SK-MEL-5 (cell line): ENCODE data around the gene CXCL14. TPM values are rescaled to one million over a fixed set of nuclear protein-coding genes. Genes with fewer than 3 reads are reported as not detected.

Experiments used
- DNase-seq: peaks from one replicate; pipeline ENCODE4 v3.0.0-alpha.2; 2016; ENCODE audit warnings: low read depth, low spot score
- in situ Hi-C: cut with HindIII; loops from 2 replicates; pipeline ENCODE4 v1.10.0; 2016; ENCODE audit warnings: low sequenced_read_pairs, high pct_unique_total_duplicates, low pct_unique_long_range_greater_than_20kb
- polyA plus RNA-seq, 2 experiments: library from polyadenylated mRNA; depleted of rRNA; stranded (reverse); fragments of >200 nt; gene quantifications; 2 replicates each; pipeline ENCODE4 v1.2.3, GENCODE V29; 2015
- total RNA-seq: library from RNA; depleted of rRNA; stranded (reverse); fragments of >200 nt; shearing (Covaris generic); gene quantifications from 2 replicates; pipeline ENCODE4 v1.2.3, GENCODE V29; 2014; rRNA removed

CXCL14 gene
- not detected in 2 replicates for total RNA-seq
- 0.08 TPM in 1 of 2 replicates, not detected in the other for polyA plus RNA-seq (2015; cell fraction: cytosol; rRNA removed)
- not detected in 2 replicates for polyA plus RNA-seq (2015; cell fraction: nucleus; rRNA removed)

GRCh38 chr5:135578685-135579341 is at the start of gene CXCL14:
Gene CXCL14 (minus strand): TSS chr5:135578991. CDS start chr5:135578778, 213 bp downstream.
- in situ Hi-C loops: no loop called here

GRCh38 chr5:135626636-135627035 is 47.8 kb upstream of the CXCL14 start:
- no peak for DNase-seq
- in situ Hi-C loops: no loop called here

More at GRCh38 chr5:135578685-135579341, at the start of gene CXCL14:
- DNase-seq: no peak

GRCh38 chr5:135625961-135626360 is 47.2 kb upstream of the CXCL14 start:
- in situ Hi-C loops: no loop called here
- no peak for DNase-seq

- in situ Hi-C loops: no loop called here
- no peak for DNase-seq
Observed at GRCh38 chr5:135625486-135625885, 46.7 kb upstream of the CXCL14 start.

- no peak for DNase-seq
- in situ Hi-C loops: no loop called here
Observed at GRCh38 chr5:135625061-135625460, 46.3 kb upstream of the CXCL14 start.

GRCh38 chr5:135623186-135623715 is 44.5 kb upstream of the CXCL14 start:
- no peak for DNase-seq
- in situ Hi-C loops: no loop called here

- no peak for DNase-seq
- in situ Hi-C loops: no loop called here
Observed at GRCh38 chr5:135615581-135616260, 36.9 kb upstream of the CXCL14 start.

- DNase-seq: no peak
- in situ Hi-C loops: no loop called here
Observed at GRCh38 chr5:135615171-135615570, 36.4 kb upstream of the CXCL14 start.

- in situ Hi-C loops: no loop called here
- no peak for DNase-seq
Observed at GRCh38 chr5:135609981-135610380, 31.2 kb upstream of the CXCL14 start.

GRCh38 chr5:135608761-135609443 is 30.1 kb upstream of the CXCL14 start:
- DNase-seq: no peak
- in situ Hi-C loops: no loop called here

- in situ Hi-C loops: no loop called here
Observed at GRCh38 chr5:135608361-135608760, 29.6 kb upstream of the CXCL14 start.

GRCh38 chr5:135606431-135606830 is 27.6 kb upstream of the CXCL14 start:
- in situ Hi-C loops: no loop called here
- no peak for DNase-seq

More at GRCh38 chr5:135608361-135608760, 29.6 kb upstream of the CXCL14 start:
- no peak for DNase-seq

- in situ Hi-C loops: no loop called here
- no peak for DNase-seq
Observed at GRCh38 chr5:135605221-135605620, 26.4 kb upstream of the CXCL14 start.

GRCh38 chr5:135604056-135604455 is 25.3 kb upstream of the CXCL14 start:
- in situ Hi-C loops: no loop called here

GRCh38 chr5:135602882-135603721 is 24.3 kb upstream of the CXCL14 start:
- no peak for DNase-seq
- in situ Hi-C loops: no loop called here

More at GRCh38 chr5:135604056-135604455, 25.3 kb upstream of the CXCL14 start:
- no peak for DNase-seq

- in situ Hi-C loops: no loop called here
- DNase-seq: no peak
Observed at GRCh38 chr5:135601466-135601865, 22.7 kb upstream of the CXCL14 start.

- in situ Hi-C loops: no loop called here
- DNase-seq: no peak
Observed at GRCh38 chr5:135600971-135601381, 22.2 kb upstream of the CXCL14 start.
